Measurements from ENCODE around the gene UHRF1.

UHRF1 gene

DNA sequence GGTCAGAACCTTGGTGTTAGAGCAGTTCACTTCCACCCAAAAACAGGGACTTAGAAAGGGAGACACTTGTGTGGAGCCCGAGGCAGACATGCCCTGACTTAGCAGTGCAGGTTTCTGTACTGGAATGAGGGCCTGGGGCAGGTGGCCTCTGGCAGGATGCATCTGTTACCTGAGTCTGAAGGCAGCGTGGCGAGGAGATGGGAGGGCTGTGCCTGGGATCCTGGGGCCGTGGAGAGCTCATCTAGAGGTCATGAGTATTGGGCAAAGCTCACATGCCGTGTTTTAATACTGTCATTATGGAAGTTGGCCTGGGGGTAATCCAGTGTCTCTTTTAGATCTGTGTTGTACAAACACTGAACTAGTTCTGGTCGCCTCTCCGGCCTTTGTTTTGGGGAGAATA lies 81.0 kb downstream of the UHRF1 start:
- DNase-seq (ENCODE audit: low read depth), result no peak

DNA sequence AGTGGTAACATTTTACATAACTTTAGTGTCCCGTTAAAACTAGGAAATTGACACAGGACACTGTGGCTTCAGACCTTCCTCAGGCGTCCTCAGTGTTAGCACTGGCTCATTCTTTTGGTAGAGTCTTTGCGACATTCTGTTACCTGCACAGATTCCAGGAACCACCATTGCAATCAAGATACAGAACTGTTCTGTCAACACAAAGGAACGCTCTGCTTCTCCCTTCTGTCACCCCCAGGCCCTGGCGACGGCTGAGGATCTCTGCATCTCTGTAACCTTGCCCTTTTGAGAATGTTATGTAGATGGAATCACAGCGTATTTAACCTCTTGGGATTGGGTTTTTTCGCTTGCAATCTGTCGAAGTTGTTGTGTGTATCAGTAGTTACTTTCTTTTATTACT lies 82.2 kb downstream of the UHRF1 start:
- DNase-seq (ENCODE audit: low read depth), result no peak

DNA sequence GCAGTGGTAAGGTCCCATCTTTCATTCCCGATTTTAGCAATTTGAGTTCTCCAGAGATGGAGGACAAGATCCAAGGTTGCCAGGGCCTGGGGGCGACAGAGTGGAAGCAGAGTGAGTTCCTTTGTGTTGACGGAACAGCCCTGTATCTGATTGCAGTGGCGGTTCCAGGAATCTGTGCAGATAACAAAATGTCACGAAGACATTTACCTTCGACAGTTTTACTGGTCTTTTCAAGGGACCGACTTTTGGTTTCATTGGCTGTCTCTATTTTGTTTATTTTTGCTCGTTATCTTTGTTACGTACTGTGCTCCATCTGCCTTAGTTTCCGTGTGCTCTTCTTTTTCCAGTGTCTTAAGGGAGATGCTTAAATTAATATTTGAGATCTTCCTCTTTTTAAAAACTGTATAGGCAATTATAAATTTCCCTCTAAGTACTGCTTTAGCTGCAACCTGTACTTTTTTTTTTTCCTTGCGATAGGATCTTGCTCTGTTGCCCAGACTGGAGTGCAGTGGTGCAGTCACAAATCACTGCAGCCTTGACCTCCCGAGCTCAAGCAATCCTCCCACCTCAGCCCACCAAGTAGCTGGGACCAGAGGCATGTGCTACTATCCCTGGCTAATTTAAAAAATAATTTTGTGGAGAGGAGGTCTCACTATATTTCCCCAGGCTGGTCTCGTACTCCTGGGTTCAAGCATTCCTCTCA lies 82.8 kb downstream of the UHRF1 start:
- DNase-seq (ENCODE audit: low read depth), result no peak

DNA sequence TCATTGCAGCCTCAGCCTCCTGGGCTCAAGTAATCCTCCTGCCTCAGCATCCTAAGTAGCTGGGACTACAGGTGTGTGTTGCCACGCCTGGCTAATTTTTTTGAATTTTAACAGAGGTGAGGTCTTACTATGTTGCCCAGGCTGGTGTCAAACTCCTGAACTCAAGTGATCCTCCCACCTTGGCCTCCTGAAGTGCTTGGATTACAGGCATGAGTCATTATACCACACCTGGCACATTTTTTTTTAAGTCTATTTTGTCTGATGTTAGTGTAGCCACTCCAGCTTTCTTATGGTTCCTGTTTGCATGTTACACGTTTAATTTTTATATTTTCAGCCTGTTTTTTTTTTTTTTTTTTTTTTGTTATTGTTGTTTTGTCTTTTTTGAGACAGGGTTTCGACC lies 84.4 kb downstream of the UHRF1 start:
- DNase-seq (ENCODE audit: low read depth), result no peak

DNA sequence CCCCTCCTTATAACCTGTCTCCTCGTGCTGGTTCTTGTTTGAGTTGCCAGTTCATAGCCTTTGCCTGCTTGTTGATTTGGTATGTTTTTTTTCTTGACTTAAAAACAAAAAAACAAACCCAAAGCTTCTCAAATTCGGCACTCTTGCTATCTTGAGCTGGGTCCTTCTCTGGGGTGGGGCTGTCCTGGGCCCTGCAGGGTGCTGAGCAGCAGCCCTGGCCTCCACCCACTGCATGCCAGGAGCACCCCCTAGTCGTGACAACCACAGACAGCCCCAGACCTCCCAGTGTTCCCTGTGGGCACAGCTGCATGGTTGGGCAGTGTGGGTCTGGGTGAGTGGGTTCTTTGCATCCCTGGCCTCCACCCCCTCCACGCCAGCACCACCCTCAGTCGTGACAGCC lies 87.4 kb downstream of the UHRF1 start:
- no peak for DNase-seq (ENCODE audit: low read depth)

DNA sequence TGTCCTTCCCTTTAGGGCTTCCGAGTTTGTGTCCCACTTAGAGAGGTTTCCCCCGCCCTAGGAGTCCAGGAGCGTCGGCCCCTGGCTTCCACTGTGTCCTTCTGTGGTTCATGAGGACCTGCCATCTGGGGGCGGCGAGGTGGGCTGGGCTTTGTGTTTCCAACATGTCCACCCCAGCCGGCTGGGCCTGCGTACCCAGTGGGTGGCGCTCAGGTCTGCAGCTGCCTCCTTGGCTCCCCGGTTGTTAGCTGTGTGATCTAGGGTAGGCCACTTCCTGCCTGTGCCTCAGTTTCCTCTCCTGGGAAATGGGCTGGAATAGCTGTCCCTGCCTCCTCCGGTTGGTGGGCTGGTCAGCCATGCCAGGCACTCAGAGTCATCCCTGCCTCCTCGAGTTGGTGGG lies 88.0 kb downstream of the UHRF1 start:
- DNase-seq (ENCODE audit: low read depth), result no peak

DNA sequence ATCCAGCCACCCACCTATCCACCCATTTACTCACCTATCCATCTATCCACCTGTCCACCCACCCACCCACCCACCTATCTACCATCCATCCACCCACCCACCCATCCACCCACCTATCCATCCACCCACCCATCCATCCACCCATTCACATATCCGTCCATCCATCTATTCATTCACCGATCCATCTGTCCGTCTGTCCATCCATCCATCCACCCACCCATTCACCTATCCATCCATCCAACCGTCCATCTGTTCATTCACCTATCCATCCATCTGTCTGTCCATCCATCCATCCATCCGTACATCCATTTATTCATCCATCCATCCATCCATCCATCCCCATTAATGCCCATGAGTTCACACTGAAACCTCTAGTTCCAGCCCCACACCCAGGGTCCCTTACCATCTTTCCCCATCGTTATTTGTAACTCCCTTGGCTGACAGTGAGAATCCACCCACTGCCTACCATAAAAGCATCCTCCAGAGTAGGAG lies 90.9 kb downstream of the UHRF1 start:
- DNase-seq (ENCODE audit: low read depth), result no peak

DNA sequence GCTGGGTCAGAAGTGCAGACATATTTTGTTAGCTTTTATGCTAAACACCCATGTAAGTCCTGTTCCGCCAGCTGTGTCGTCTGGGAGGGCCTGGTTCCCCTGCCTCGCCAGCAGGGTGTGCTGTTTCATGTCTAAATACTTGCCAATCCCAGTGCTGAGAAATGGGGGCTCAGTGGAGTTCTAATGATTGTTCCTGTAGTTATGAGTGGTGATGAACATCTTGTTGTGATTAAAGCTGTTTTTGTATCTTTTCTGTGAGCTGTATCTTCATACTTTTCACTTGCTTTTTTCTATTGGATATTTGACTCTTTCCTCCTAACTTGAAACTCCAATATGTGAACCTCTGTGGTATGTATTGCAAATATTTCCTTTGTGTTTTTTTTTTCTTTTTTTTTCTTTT lies 92.3 kb downstream of the UHRF1 start:
- peak; percentile 10 for DNase-seq (ENCODE audit: low read depth)

DNA sequence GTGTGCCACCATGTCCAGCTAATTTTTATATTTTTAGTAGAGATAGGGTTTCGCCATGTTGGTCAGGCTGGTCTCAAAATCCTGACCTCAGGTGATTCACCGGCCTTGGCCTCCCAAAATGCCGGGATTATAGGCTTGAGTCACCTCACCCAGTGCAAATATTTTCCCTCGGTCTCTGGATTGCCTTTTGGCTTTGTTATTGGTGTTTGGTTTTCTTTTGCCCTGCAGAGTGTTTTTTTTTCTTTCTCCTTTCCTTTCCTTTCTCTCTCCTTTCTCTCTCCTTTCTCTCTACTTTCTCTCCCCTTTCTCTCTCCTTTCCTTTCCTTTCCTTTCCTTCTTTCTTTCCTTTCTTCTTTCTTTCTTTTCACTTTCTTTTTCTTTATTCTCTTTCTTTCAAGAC lies 92.8 kb downstream of the UHRF1 start:
- DNase-seq (ENCODE audit: low read depth), result no peak

DNA sequence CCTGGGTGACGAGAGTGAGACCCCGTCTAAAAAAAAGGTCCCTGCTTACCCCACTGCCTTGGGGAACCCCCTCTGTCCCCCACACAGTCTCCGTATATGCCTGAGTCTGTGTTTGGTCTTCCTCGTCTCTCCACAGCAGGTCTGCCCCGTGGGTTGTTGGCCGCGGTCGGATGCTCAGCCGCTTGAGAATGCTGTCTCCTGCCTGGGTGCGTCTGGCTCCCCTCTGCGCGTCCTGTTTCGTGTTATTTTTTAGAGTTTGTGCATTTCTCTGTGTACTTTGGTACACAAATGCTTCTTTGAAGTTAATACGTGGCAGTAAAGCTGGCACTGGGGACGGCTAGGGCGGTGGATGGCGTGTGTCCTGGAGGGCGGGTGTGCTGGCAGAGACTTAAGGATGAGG lies 94.5 kb downstream of the UHRF1 start:
- no peak for DNase-seq (ENCODE audit: low read depth)

DNA sequence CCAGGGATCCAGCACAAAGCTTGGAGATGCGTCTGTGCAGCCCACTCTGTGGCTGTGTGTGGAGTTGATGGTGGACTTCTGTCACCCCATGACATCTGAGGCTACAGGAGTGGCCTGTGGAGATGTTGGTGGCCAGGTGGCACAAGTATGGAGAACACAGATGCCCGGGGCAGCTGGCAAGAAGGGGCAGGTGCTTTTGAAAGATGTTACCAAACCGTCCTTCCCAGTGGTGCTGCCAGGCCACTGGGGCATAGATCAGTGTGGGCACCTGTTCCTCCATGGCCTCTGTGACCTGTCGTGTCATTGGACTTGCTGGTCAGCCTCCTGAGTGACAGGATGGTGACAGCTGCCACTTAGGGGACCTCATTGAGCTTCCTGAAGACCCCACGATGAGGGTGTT lies 95.8 kb downstream of the UHRF1 start:
- DNase-seq (ENCODE audit: low read depth), result no peak

DNA sequence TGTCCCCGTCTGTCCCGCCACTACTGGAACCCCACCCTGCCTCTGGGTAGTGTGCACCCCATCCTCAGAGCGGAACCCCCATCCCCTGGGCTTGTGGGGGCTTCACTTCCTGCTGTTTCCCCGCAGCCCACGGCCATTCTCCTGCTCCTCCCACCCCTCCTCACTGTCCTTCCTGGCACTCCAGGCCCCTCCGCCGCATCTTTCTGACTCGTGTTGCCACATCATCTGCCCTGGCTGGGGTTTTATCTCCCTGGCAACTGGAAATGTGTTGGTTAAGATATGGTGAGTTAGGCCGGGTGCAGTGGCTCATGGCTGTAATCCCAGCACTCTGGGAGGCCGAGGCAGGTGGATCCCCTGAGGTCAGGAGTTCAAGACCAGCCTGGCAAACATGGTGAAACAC lies 96.9 kb downstream of the UHRF1 start:
- no peak for DNase-seq (ENCODE audit: low read depth)

DNA sequence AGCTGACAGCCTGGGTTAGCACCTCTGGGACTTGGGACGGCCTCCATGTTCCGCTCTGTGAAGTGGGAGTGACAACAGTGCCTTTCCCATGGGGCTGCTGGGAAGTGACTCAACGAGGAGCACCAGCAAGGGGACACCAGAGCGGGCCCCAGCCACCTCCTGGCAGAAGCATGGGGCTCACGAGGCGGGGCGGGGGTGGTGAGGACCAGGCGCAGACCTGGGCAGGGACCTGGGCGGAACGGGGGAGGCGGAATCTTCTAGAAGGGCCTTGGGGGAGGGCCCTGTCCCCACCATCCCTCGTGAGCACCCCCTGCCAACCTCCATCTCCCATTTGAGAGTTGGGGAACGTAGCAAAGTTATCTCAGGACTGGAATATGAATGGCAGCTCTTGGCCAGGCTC lies 97.5 kb downstream of the UHRF1 start:
- DNase-seq (ENCODE audit: low read depth), result no peak
